Fibroblast of skin of abdomen (primary cell): ENCODE measurements around the gene TBX10.
"Not testable (repeated sequence)": the region's sequence is repeated elsewhere in the genome, so short reads cannot be mapped to it uniquely, and the experiment has no call there.

Experiments used
- DNase-seq: peaks from one replicate; pipeline ENCODE4 v3.0.0-alpha.2; 2013

The TBX10 gene

GRCh38 chr11:67615728-67616430 lies 23.7 kb downstream of the TBX10 start:
- DNase-seq, result no peak

- DNase-seq, result no peak
Measured at GRCh38 chr11:67614730-67615714, 24.5 kb downstream of the TBX10 start.

- peak; percentile 36 for DNase-seq
Measured at GRCh38 chr11:67613960-67614715, 25.4 kb downstream of the TBX10 start.

- DNase-seq, result no peak
Measured at GRCh38 chr11:67613313-67613959, 26.1 kb downstream of the TBX10 start.

- DNase-seq, result no peak
Measured at GRCh38 chr11:67612751-67613150, 26.8 kb downstream of the TBX10 start.

- DNase-seq, result no peak
Measured at GRCh38 chr11:67611704-67612587, 27.6 kb downstream of the TBX10 start.

- no peak for DNase-seq
Measured at GRCh38 chr11:67611165-67611564, 28.4 kb downstream of the TBX10 start.

- DNase-seq, result no peak
Measured at GRCh38 chr11:67610302-67610868, 29.2 kb downstream of the TBX10 start.

GRCh38 chr11:67609316-67609715 lies 30.2 kb downstream of the TBX10 start:
- DNase-seq, result no peak

GRCh38 chr11:67608486-67608885 lies 31.1 kb downstream of the TBX10 start:
- DNase-seq, result no peak

GRCh38 chr11:67607507-67607906 lies 32.1 kb downstream of the TBX10 start:
- DNase-seq, result no peak

- DNase-seq, result peak; percentile 92
Measured at GRCh38 chr11:67606492-67607295, 32.9 kb downstream of the TBX10 start, which contains the start of gene NDUFV1. Gene NDUFV1 (plus strand): TSS chr11:67606936. CDS start chr11:67607005, 69 bp downstream.

- peak; percentile 16 for DNase-seq
Measured at GRCh38 chr11:67606093-67606491, 33.5 kb downstream of the TBX10 start.

- no peak for DNase-seq
Measured at GRCh38 chr11:67605231-67606011, 34.1 kb downstream of the TBX10 start.

GRCh38 chr11:67604815-67605214 lies 34.7 kb downstream of the TBX10 start:
- DNase-seq, result no peak

GRCh38 chr11:67604119-67604518 lies 35.4 kb downstream of the TBX10 start:
- not testable (repeated sequence) for DNase-seq

- DNase-seq, result no peak
Measured at GRCh38 chr11:67601098-67601497, 38.5 kb downstream of the TBX10 start.

- no peak for DNase-seq
Measured at GRCh38 chr11:67600324-67601029, 39.1 kb downstream of the TBX10 start.
